CD14-positive monocyte (primary cell): ENCODE results near the gene CD248. TPM values are rescaled to one million over a fixed set of nuclear protein-coding genes. Genes with fewer than 3 reads are reported as not detected.
A peak's percentile ranks its signal among the peaks of the same experiment; 100 is the strongest.

Source experiments
- DNase-seq, 3 donors: peaks; one replicate each; pipeline ENCODE4 v3.0.0-alpha.2; 2011 to 2022
- H2AFZ ChIP-seq: 2 replicates; pipeline ENCODE4 v1.6.0; 2012; ENCODE audit warnings: mild to moderate bottlenecking, low read depth, low read length, inconsistent platforms; ENCODE audit not compliant: insufficient read depth, poor library complexity, severe bottlenecking
- H3K27ac ChIP-seq, 2 donors: 1 replicate in 1 of 2; 2 replicates in 1 of 2; pipeline ENCODE4 v1.5.1; 2012 to 2013; ENCODE audit warnings: low read length in 2 of 2, control low read depth in 1 of 2, inconsistent platforms in 1 of 2, low read depth in 1 of 2, mild to moderate bottlenecking in 1 of 2
- H3K27me3 ChIP-seq, 2 donors: one replicate each; pipeline versions ENCODE4 v1.6.0 to v1.6.1; 2011 to 2013; ENCODE audit warnings: low read length in 2 of 2; ENCODE audit not compliant: control insufficient read depth in 2 of 2, insufficient read depth in 2 of 2
- H3K36me3 ChIP-seq, 2 donors: replicated peaks in 1 of 2; 1 replicate in 1 of 2; 2 replicates in 1 of 2; pipeline versions ENCODE4 v1.5.1 to v1.6.1; 2012 to 2013; ENCODE audit warnings: low read length in 2 of 2, control low read depth in 1 of 2, inconsistent platforms in 1 of 2, mild to moderate bottlenecking in 1 of 2; ENCODE audit not compliant: insufficient read depth in 2 of 2, control insufficient read depth in 1 of 2
- H3K4me1 ChIP-seq, 2 donors: 1 replicate in 1 of 2; 2 replicates in 1 of 2; pipeline versions ENCODE4 v1.5.1 to v1.6.1; 2012 to 2013; ENCODE audit warnings: low read length in 2 of 2, control low read depth in 1 of 2, inconsistent platforms in 1 of 2, mild to moderate bottlenecking in 1 of 2, moderate library complexity in 1 of 2; ENCODE audit not compliant: insufficient read depth in 2 of 2, control insufficient read depth in 1 of 2
- H3K4me2 ChIP-seq: replicated peaks from 2 replicates; pipeline ENCODE3; 2012; ENCODE audit warnings: low read length, moderate library complexity, mild to moderate bottlenecking; ENCODE audit not compliant: poor library complexity, severe bottlenecking; ENCODE audit errors: extremely low read depth
- H3K4me3 ChIP-seq, 3 experiments: fragments of 200-600 bp in 1 of 3; sonication (generic) in 1 of 3; replicated peaks in 1 of 3; 1 replicate in 2 of 3; 2 replicates in 1 of 3; pipeline ENCODE4 v1.5.1; 2011 to 2013; ENCODE audit warnings: low read length in 3 of 3, mild to moderate bottlenecking in 3 of 3, control low read depth in 2 of 3, low read depth in 2 of 3, inconsistent platforms in 1 of 3, moderate library complexity in 1 of 3
- H3K79me2 ChIP-seq: 2 replicates; pipeline ENCODE4 v1.6.0; 2012; ENCODE audit warnings: mild to moderate bottlenecking, control low read depth, inconsistent platforms, low read length, moderate library complexity; ENCODE audit not compliant: insufficient read depth
- H3K9ac ChIP-seq: 2 replicates; pipeline ENCODE4 v1.6.0; 2017; ENCODE audit warnings: low read length, mild to moderate bottlenecking; ENCODE audit not compliant: insufficient read depth, poor library complexity, severe bottlenecking
- H3K9me3 ChIP-seq, 2 donors: replicated peaks in 1 of 2; 1 replicate in 1 of 2; 2 replicates in 1 of 2; pipeline versions ENCODE4 v1.5.1 to v1.6.1; 2012 to 2013; ENCODE audit warnings: low read length in 2 of 2, control low read depth in 1 of 2; ENCODE audit not compliant: control insufficient read depth in 1 of 2, insufficient read depth in 1 of 2
- H4K20me1 ChIP-seq: 2 replicates; pipeline ENCODE4 v1.6.0; 2012; ENCODE audit warnings: mild to moderate bottlenecking, low read length, control low read depth, moderate library complexity; ENCODE audit not compliant: insufficient read depth
- H3K27ac Mint-ChIP-seq, 7 donors: one replicate each; pipeline ENCODE4 v1.8.0; 2020; ENCODE audit warnings: mild to moderate bottlenecking in 7 of 7, mixed read lengths in 7 of 7, moderate library complexity in 6 of 7, inconsistent platforms in 2 of 7
- H3K27me3 Mint-ChIP-seq, 3 donors: one replicate each; pipeline ENCODE4 v1.8.0; 2021 to 2022; ENCODE audit warnings: low read depth in 3 of 3, mild to moderate bottlenecking in 3 of 3, mixed read lengths in 3 of 3, moderate library complexity in 3 of 3, inconsistent platforms in 1 of 3
- H3K36me3 Mint-ChIP-seq, 2 donors: one replicate each; pipeline ENCODE4 v1.8.0; 2020; ENCODE audit warnings: mixed read lengths in 2 of 2, inconsistent platforms in 1 of 2, mild to moderate bottlenecking in 1 of 2
- H3K4me1 Mint-ChIP-seq: one replicate; pipeline ENCODE4 v1.8.0; 2020; ENCODE audit warnings: mild to moderate bottlenecking, mixed read lengths
- H3K4me3 Mint-ChIP-seq, 2 donors: one replicate each; pipeline ENCODE4 v1.8.0; 2020; ENCODE audit warnings: mild to moderate bottlenecking in 2 of 2, mixed read lengths in 2 of 2, moderate library complexity in 1 of 2
- H3K9me3 Mint-ChIP-seq, 7 donors: one replicate each; pipeline ENCODE4 v1.8.0; 2020 to 2022; ENCODE audit warnings: mixed read lengths in 7 of 7, mild to moderate bottlenecking in 6 of 7, moderate library complexity in 6 of 7, inconsistent platforms in 2 of 7
- WGBS: methylation state at CpG from one replicate; pipeline ENCODE4 v1.1.5; 2013; ENCODE audit warnings: missing lambda C conversion rate; ENCODE audit not compliant: insufficient coverage; 5-methylcytosine and 5-hydroxymethylcytosine counted together
- intact Hi-C, 2 donors: fragments of 100-400 bp; cut with micrococcal nuclease; formaldehyde crosslinking; loops; one replicate each; pipeline versions ENCODE4 v1.15.0 to v1.15.1; 2023
- polyA plus RNA-seq, 3 donors: library from polyadenylated mRNA; depleted of rRNA in 1 of 3; unstranded in 2 of 3; stranded (reverse) in 1 of 3; fragments of 300-500 nt in 2 of 3; fragments of >200 nt in 1 of 3; fragmentation: Illumina TruSeq in 2 of 3; gene quantifications; 1 replicate in 2 of 3; 2 replicates in 1 of 3; pipeline ENCODE4 v1.2.3, GENCODE V29; 2012 to 2021
- TF ChIP-seq, protein P1 (sequence below): fragments of 200-600 bp; IDR thresholded peaks from one replicate; pipeline ENCODE4 v1.8.0; 2022; ENCODE audit warnings: antibody characterized with exemption, mild to moderate bottlenecking

Gene CD248
- polyA plus RNA-seq, 3 donors, result 0.05 to 0.13 TPM; not detected in 1

DNA sequence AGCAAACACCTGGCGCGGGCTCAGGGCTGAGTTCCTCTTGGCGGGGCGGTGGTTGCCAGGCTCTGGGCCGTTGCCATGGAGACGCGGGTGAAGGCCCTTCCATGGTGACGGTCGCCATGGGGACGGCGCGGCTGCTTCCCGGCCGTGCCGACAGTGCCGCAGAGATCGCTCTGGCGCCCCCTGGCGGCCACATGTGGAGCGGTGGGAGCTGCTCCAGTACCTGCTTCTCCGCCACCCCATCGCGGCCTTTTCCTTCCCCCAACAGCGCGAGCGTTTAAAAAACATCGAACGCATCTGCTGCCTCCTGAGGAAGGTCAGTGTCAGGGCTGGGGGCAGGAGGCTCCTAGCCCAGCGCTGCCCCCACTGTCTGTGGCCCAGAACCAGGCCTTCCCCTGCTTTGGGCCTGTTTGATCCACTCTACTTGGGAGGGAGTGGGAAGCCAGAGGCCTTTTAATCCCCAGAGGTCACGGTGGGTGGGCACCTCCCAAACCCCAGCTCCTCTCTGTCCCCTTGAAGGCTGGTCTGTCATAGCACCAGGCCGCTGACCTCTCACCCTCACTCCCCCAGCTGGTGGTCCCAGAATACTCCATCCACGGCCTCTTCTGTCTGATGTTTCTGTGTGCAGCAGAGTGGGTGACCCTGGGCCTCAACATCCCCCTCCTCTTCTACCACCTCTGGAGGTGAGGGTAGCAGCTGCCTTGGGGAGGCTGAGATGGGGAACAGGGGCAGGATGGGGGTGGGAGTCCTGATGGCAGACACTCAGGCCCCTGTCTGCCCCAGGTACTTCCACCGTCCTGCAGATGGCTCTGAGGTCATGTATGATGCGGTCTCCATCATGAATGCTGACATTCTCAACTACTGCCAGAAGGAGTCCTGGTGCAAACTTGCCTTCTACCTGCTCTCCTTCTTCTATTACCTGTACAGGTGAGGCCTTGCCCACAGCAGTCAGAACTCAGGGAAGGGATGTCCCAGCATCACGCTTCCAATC is 34.1 kb downstream of the CD248 start:
- H3K9me3 ChIP-seq, result no peaks in the 10 kb centered on the region
- peaks cover 3 to 14% of the 10 kb centered on the region in 2 donors for H3K36me3 ChIP-seq
- no peaks in the 10 kb centered on the region for H3K79me2 ChIP-seq
- no peak overlapping the region for H3K9ac ChIP-seq
- DNase-seq, result peak; percentile 98 to 99 (median 98)
- peaks cover 0 to 7% (median 2%) of the 10 kb centered on the region in 7 donors for H3K9me3 Mint-ChIP-seq
- no peak overlapping the region for H2AFZ ChIP-seq
- H3K27me3 Mint-ChIP-seq, result peaks cover 21 to 26% (median 24%) of the 10 kb centered on the region in 3 donors
- peaks cover 26% of the 10 kb centered on the region for H3K4me1 Mint-ChIP-seq
- H3K4me3 ChIP-seq, result no peak overlapping the region
- H3K36me3 Mint-ChIP-seq, result peaks cover 10 to 17% of the 10 kb centered on the region in 2 donors
- H3K4me2 ChIP-seq, result no peak overlapping the region
- 8% methylated on average over 25 of the region's 35 CpGs for WGBS
- H3K27ac ChIP-seq, result no peak overlapping the region
- peaks cover 41% of the 10 kb centered on the region for H4K20me1 ChIP-seq
- H3K27me3 ChIP-seq, result peaks cover 3 to 18% of the 10 kb centered on the region in 2 donors
- TF ChIP-seq, protein P1, sequence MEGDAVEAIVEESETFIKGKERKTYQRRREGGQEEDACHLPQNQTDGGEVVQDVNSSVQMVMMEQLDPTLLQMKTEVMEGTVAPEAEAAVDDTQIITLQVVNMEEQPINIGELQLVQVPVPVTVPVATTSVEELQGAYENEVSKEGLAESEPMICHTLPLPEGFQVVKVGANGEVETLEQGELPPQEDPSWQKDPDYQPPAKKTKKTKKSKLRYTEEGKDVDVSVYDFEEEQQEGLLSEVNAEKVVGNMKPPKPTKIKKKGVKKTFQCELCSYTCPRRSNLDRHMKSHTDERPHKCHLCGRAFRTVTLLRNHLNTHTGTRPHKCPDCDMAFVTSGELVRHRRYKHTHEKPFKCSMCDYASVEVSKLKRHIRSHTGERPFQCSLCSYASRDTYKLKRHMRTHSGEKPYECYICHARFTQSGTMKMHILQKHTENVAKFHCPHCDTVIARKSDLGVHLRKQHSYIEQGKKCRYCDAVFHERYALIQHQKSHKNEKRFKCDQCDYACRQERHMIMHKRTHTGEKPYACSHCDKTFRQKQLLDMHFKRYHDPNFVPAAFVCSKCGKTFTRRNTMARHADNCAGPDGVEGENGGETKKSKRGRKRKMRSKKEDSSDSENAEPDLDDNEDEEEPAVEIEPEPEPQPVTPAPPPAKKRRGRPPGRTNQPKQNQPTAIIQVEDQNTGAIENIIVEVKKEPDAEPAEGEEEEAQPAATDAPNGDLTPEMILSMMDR, result peak; percentile 96
- peaks cover 15 to 28% of the 10 kb centered on the region in 2 donors for H3K4me1 ChIP-seq
- peak overlapping the region in 2 of 7 donors; percentile 70 for H3K27ac Mint-ChIP-seq
- H3K4me3 Mint-ChIP-seq, result no peak overlapping the region
- intact Hi-C loops, result loop anchor here (2.0 kb wide), 1 partner anchor 60 kb away; no protein-coding TSS in a partner anchor

DNA sequence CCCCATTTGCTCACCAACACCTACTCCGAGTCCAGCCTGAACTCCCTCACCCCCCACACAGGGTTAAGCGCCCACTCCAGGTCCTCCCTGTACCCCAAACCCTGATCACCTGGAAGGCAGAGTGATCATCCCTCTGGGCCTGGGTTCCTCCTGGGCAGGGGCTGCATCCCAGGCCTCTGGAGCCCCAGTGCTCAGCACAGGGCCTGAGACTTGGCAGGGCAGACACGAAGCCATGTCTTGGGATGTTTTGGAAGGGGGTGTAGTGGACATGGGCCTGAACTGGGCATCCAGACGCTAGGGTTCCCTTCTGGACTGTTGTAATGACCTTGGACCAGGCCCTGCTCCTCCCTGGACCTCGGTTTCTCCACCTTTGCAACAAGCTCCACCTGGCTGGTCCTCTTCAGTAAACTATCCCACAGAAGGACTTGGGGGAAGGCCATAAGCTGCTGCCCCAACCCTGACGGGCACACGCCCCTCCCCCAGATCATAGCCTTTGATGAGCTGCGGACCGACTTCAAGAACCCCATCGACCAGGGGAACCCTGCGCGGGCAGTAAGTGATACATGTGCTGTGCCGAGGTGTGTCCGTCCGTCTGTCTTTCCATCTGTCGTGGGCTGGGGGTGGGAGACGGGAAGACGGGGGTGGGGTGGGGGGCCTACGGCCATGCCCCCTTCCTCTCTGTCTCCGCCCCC is 34.9 kb downstream of the CD248 start:
- Histone ChIP-seq H3K27me3 (peaks cover 3 to 23% of the 10 kb centered on the region in 2 donors), H3K79me2 (no peaks in the 10 kb centered on the region), H3K4me3 (no peak overlapping the region), H3K9me3 (no peaks in the 10 kb centered on the region), H4K20me1 (peaks cover 49% of the 10 kb centered on the region), H3K27ac (no peak overlapping the region), H2AFZ (no peak overlapping the region), H3K4me1 (peaks cover 11 to 26% of the 10 kb centered on the region in 2 donors), H3K4me2 (no peak overlapping the region), H3K36me3 (peaks cover 3 to 14% of the 10 kb centered on the region in 2 donors), H3K9ac (no peak overlapping the region)
- intact Hi-C loops, result loop anchor here (2.0 kb wide), 1 partner anchor 59 kb away; no protein-coding TSS in a partner anchor
- WGBS, result 58% methylated on average over 7 of the region's 20 CpGs
- H3K36me3 Mint-ChIP-seq, result peaks cover 13 to 21% of the 10 kb centered on the region in 2 donors
- TF ChIP-seq, protein P1, result no peak
- H3K4me3 Mint-ChIP-seq, result peak overlapping the region in 1 of 2 donors; percentile 9
- peaks cover 24% of the 10 kb centered on the region for H3K4me1 Mint-ChIP-seq
- H3K27ac Mint-ChIP-seq, result peak overlapping the region in 4 of 7 donors; percentile 31 to 72 (median 53)
- DNase-seq, result no peak
- peaks cover 22 to 34% (median 32%) of the 10 kb centered on the region in 3 donors for H3K27me3 Mint-ChIP-seq
- peaks cover 0 to 7% (median 2%) of the 10 kb centered on the region in 7 donors for H3K9me3 Mint-ChIP-seq
